SKM-1 treated with dmso at 0.1 percent for 144 hours (cell line): ENCODE measurements around the gene TRIM3.
"Not testable (repeated sequence)": the region's sequence is repeated elsewhere in the genome, so short reads cannot be mapped to it uniquely, and the experiment has no call there.

Source experiments
- DNase-seq: peaks from one replicate; lab custom pipeline; 2025; ENCODE audit not compliant: unreplicated experiment; lab: John Stamatoyannopoulos, UW

The TRIM3 gene

DNA sequence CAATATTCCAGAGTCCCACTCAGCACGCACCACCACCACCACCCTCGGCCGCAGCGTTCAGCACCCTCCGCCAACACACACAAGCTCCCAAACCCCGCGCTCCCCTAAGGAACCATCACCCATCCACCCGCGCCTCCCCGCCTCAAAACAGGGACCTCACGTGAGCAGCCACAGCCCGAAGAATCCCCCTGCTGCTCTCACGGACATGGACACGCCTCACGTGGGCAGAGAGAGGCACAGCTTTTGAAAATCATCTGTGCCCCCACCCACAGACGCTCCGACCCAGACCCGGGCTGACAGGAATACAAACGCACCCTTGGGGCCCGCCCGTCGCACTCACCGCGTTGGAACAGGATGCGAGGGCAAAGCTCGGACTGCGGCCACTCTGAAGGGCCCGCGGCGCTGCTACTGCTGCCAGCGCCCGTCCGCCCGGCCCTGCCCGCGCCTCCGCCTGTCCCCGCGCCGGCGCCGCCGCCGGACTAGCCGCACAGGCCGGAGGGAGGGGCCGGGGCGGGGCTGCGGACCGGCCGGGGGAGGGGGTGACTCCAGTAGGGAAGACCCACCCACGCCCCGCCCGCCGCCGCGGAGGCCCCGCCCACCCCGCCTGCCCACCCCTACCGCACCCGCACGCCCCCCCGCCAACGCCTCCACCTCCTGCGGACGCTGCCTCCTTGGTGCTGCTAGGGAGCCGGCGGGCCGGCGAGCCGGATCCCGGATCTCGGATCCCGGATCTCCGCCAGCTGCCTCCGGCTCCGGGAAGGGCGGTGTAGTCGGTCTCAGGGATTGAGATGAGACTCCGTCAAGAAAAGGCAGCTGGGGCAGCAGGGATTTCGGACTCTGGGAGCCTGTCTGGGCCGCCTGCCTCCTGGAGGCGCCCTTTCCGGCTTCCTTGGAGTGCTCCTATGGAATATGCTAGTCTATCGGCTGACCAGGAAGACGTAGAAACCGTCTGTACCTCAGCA, at the start of gene TRIM3:
Gene TRIM3 (minus strand): TSS at position 491 of the 962 bp plus-strand sequence. CDS start 8,246 bp downstream, outside the sequence.
- DNase-seq = peak; percentile 29

DNA sequence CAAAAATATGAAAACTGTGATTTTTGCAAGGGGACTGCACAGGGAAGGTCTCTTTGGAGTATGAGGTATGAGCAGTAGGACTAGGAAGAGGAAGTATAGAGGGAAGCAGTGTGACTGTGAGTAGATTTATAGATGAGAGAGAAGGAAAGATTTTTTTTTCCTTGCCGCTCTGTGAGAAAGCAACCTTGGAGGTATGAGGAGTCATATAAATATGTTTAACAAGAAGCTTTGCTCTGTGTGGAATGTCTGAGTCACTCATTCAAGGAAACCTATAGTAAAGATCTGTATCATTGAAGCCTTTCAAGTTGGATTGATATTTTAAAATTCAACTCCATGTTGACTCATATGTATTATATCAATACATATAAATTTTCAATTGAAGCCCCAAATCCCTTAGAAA, 49.5 kb upstream of the TRIM3 start:
- DNase-seq = no peak

DNA sequence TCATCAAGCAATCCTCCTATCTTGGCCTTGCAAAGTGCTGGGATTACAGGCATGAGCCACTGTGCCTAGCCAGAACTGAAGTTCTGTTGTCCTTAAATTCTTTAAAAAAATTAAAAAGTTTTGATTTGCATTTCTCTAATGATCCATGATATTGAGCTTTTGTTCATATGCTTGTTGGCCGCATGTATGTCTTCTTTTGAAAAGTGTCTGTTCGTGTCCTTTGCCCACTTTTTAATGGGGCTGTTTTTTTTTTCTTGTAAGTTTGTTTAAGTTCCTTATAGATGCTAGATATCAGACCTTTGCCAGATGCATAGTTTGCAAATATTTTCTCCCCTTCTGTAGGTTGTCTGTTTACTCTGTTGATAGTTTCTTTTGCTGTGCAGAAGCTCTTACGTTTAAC, 48.2 kb upstream of the TRIM3 start:
- not testable (repeated sequence) for DNase-seq

DNA sequence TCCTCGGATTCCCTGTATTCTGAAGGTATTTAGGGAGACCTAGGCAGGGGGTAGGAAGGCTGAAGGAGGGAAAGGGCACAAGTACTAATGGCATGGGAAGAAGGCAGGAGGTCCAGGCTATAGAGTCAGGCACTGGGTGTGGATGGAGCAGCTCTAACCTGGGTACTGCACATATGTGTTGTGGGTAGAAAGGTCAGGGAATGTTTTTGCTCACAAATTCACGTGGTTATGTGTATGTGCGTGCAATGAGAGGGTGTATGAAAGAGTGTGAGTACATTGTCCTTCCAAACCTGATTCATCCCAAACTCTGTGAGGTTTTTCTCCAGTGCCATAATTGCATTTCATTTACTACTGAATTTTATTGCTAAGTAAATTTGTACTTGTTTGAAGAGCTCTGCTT, 46.5 kb upstream of the TRIM3 start:
- DNase-seq = no peak

DNA sequence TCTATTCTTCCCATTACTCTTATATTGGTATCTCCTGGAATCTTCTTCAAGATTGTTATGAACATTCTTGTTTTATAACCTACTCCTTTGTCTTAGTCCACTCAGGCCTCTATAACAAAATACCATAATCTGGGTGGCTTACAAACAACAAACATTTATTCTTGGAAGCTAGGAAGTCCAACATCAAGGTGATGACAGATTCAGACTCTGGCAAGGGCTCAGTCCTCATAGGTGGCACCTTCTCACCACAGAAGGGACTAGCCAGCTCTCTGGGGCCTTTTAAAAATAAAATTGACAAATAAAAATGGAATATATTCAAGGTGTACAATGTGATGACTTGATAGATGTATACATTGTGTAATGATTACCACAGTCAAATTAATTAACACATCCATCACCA, 43.1 kb upstream of the TRIM3 start:
- no peak for DNase-seq

DNA sequence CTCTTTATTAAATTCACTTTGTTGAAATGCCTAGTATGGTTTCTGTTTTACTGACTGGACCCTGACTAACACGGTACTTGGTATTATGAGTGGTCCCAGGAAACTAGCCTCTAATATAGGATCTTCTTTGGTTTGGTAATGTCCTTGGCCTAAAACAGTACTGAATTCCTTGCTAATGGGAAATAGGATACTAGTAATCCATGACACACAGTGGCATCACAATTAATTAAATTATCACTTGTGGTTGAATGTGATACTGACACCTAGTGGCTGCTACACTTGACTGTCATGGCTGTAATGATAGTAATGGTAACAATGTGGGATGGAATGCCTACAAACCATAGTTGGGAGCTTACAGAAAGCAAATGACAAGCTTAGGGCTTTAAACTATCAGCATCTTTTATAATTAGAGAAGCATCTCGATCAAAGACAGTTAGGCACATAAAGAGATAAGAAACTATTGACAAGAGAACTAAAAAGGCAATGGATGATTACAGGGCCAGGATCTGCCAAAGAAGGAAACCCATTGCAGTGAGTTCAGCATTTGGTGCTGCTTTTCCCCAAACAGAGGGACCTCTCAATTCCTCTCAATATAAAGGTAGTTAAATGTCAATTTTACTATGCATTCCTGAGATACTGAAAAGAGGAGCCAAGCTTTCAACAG, 32.0 kb upstream of the TRIM3 start:
- DNase-seq = peak; percentile 15

DNA sequence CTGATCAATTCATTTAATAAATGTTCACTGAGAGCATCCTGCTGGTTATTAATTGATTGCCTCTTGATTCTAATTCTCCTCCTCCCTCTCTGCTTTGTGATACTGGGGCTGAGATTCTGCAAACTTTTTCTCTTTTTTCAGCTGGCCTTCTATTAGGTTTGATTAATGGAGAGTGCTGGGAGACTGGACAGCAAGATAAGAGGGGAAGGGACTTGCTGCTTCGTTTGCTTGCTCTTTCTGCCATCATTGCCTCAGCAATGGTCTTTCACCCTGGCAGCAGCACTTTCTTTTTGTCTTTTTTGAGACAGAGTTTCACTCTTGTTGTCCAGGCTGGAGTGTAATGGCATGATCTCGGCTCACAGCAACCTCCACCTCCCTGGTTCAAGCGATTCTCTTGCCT, 30.4 kb upstream of the TRIM3 start:
- DNase-seq = no peak

DNA sequence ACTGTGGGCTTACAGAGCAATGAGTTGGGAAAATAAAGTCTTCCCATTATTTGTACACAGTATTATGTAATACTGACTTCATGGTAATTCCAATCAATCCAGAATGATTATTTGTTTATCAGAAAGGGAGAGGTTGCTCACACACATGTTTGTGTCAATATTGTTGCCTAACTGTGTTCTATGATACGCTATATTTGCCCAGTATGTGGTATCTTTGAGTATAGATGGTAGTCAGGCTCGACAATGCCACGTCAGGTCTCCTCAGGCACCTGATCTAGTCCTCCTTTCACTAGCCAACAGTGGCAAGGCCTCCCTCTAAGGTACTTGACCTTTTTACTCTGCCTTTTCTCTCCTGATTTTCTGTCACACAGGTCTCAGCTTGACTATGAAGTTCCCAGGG, 28.6 kb upstream of the TRIM3 start:
- DNase-seq = no peak

DNA sequence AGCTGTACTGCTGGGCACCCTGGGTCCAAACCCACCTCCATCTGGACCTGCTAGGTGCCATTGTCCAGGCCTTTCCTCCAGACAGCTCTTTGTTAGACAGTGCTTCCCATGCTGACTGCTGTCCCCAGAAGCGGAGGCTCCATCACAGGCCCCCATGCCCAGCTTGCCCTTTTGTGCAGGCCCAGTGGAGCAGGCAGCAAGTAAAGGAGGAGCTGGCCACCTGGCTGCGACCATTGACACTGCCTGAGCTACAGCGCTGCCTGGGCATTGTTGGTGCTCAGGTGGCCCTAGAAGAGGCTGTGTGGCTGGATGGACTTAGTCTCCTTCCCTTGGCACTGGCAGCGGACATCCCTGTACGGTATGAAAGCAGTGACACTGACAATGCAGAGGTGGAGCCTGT, 24.8 kb upstream of the TRIM3 start:
- DNase-seq = no peak

DNA sequence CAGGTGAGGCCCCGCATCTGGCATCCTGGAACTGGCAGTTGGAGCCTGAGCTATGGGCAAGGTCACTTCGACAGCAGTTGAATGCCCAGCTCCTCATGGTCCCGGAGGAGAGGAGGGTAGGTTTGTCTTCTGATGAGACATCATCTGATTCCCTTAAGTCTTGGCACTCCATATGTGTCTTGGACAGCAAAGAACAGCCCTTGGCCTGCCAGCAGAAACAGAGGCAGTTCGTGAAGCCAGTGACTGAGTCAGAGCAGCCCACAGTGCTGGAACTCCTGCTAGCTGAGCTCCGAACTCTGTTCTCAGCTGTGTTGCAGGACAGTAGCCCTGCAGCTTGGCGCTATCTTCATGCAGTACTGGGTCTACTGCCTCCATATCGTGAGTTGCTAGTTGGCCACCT, 24.4 kb upstream of the TRIM3 start:
- no peak for DNase-seq

DNA sequence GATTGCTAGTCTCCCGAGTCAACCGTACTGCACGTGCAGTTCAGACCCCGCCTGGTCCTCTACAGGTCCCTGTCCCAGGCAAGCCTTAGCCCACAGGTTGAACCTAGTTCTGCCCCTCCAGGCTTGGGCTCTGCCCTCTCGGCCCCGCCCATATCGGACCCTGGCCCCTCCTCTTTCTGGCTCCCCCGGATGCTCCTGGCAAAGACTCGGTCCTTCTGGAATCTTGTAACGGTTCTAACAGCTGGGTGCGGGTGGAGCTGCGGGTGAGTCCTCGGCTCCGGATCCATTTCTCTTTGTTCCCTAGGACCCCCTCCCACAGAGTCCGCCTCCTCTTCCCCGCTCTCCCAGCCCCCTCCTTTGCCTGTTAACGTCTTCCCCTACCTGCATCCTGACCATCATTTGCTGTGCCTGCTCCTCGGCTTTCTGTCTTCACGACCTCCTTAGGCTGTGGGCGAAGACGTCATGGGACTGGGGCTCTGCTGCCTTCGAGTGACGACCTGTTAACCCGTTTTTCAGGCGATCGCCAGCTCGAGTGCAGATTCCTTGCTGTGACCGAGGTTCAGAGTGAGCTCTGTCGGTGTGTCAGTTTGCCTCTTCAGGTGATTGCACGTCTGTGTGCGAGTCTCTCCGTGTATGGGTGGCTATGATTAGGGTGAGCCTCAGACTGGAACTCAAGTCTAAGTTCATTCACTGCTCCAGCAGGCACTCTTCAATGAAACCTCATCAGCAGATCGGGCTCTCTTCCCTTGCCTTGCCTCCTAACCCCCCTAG, 23.5 kb upstream of the TRIM3 start, which contains the start of gene DNHD1:
Gene DNHD1 (plus strand): TSS at position 212 of the 771 bp plus-strand sequence. CDS start 936 bp downstream, outside the sequence.
- DNase-seq = no peak

DNA sequence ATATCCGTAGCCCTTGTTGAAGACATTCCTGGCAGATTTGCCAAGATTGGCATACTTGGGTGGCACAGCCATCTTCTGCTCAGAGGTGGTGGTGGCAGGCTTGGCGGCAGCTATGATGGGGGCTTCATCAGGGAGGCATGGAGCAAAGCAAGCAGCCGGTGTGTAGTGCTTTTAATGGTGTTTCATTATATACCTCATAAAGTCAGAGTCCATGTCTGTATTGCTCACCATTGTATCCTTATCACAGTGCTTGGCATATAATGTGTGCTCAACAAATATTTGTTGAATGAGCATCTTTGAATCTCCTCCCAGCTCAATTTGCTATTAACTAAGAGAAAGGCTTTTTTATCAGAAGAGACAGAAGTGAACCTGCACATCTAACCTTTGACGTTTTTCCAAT, 15.6 kb upstream of the TRIM3 start:
- no peak for DNase-seq

DNA sequence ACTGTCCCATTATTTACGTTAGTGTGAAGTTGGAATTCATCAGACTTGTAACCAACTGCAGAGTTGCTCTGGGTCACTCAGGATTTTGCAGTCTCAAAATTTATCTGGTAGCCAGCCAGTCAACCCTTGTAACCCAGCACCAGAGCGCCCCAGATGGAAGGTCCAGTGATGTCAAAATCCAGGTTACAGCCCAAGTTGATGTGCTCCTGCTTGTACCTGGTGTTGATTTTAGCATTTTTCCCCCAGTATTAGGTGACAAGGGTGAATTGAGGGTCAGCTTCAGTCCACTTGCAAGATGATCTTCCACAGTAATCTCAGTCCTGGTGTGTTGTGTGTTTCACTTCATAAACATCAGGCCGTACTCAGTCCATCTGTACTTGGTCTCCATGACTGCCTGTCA, 15.1 kb upstream of the TRIM3 start:
- no peak for DNase-seq

DNA sequence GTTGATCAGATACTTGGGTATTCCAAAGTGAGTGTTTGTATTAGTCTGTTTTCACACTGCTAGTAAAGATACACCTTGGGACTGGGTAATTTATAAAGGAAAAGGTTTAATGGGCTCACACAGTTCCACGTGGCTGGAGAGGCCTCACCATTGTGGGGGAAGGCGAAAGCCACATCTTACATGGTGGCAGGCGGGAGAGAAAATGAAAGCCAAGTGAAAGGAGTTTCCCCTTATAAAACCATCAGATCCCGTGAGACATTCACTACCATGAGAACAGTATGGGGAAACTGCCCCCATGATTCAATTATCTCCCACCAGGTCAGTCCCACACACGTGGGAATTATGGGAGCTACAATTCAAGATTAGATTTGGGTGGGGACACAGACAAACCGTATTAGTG, 14.6 kb upstream of the TRIM3 start:
- DNase-seq = no peak

DNA sequence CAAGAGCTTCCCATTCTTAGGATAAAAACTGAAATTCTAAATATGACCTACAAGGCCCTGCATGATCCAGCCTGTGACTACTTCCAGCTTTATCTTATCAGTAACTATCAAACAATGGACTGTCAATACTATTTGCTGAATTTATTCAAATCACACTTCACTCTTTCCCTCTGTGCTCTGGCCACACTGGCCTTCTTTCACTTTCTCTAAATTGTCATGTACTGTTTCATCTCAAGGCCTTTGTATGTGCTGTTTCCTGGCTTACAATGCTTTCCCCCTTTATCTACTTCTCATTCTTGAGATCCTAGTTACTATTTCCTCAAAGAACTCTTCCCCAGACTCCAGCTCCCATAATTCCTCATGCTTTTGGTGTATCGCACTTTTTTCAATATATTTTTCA, 13.2 kb upstream of the TRIM3 start:
- no peak for DNase-seq

DNA sequence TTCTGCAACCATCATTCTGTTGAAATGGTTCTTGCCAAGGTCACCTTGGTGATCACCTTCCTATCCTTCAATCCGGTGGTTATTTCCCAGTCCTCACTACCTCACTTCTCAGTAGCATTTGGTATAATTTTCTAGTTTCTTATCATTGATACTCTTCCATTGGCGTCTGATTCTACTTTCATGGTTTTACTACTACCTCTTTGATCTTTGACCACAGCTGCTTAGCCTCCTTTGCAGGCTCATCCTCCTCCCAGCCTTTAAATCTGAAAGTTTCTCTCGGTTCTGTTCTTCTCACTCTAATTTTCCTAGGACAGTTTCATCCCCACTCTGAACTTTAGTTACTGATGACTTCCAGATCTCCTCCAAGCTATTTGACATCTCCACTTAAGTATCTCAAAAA, 12.5 kb upstream of the TRIM3 start:
- no peak for DNase-seq

DNA sequence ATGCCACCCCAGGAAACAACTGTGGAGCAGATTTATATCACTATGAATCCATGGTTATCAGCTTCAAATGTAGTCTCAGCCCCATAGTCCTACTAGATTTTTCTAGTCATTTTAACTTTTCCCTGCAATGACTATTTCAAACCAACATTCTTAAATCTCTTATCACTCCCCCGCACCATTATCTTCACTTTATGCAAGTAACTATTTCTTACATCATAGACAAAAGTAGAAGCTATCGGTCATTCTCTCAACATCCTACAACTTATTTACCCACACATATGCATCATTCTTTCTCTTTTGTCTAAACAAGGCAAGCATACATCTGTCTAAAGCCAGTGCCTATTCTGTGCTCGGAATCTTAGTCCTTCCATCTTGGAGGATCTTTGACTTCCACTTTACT, 11.9 kb upstream of the TRIM3 start:
- no peak for DNase-seq

DNA sequence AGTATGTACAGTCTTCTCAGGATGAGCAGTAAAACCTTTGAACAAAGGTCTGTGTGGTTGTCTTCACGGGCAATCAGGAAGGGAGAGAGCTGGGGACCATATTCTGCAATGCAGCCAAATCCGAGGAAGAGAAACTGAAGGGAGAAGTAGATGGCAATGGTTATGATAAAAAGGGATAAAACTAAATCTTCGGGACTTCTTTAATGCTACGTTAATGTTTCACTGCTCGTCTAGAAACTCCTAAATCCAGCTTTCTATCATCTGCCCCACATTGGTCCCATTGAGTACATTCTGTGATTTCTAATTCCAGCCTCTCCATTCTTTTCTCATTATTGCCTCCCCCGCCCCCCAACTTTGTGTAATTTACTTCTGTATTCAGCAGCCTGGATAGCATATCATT, 9.3 kb upstream of the TRIM3 start:
- DNase-seq = no peak

DNA sequence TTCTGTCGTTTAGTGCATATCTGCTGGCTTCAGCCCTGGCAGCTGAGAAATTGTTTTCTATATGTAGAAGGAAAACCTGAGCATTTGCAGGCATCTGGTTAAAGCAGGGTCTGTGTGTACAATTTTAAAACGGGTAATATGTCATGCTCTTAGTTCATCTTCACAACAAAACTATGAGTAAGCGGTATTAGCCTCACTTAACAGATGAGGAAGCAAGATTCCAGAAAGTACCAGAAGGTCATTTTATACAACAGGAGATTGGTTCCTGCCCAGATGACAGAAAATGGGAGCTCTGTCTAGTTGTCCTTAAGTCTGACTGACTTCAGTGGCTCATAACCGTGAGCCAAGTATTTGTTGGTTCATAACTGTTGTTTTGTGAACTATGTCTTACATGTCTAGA, 8.7 kb upstream of the TRIM3 start:
- DNase-seq = no peak

DNA sequence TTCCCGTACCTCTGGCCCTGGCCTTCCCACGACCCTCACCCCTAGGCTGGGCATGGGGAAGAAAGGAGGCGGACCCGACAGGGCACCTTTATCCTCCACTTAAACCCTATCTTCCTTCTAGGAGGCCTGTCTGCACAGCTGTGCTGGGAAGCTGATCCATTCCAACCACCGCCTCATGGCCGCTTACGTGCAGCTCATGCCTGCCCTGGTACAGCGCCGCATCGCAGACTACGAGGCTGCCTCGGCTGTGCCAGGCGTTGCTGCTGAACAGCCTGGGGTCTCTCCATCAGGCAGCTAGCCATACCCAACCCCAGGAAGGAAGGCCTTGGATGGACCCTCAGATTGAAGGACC, 8.2 kb upstream of the TRIM3 start:
- DNase-seq = no peak
